Right atrium auricular region (tissue), 2 donors: ENCODE data around the gene SLC44A3. TPM values are rescaled to one million over a fixed set of nuclear protein-coding genes. Genes with fewer than 3 reads are reported as not detected.
"Not testable (repeated sequence)": the region's sequence is repeated elsewhere in the genome, so short reads cannot be mapped to it uniquely, and the experiment has no call there.

Experiments used
- DNase-seq: peaks from one replicate; pipeline ENCODE4 v3.0.0-alpha.2; 2019; ENCODE audit warnings: low spot score
- H3K27ac ChIP-seq, 2 donors: fragments of 200-600 bp; sonication (generic); 1 replicate in 1 of 2; 2 replicates in 1 of 2; pipeline ENCODE4 v1.5.1; 2016 to 2019
- H3K27me3 ChIP-seq, 2 donors: fragments of 200-600 bp; sonication (generic); one replicate each; pipeline versions ENCODE4 v1.5.1 to v1.6.0; 2017 to 2019
- H3K36me3 ChIP-seq: fragments of 200-600 bp; sonication (generic); one replicate; pipeline ENCODE4 v1.5.1; 2016
- H3K4me1 ChIP-seq, 2 donors: fragments of 200-600 bp; sonication (generic); one replicate each; pipeline versions ENCODE4 v1.5.1 to v1.6.0; 2017 to 2019
- H3K4me3 ChIP-seq, 2 donors: fragments of 200-600 bp; sonication (generic); 1 replicate in 1 of 2; 2 replicates in 1 of 2; pipeline ENCODE4 v1.5.1; 2017 to 2019; ENCODE audit warnings: mild to moderate bottlenecking in 1 of 2, moderate library complexity in 1 of 2
- H3K9me3 ChIP-seq, 2 donors: fragments of 200-600 bp; sonication (generic); one replicate each; pipeline ENCODE4 v1.5.1; 2019
- CTCF ChIP-seq, 2 donors: fragments of 200-600 bp; sonication (generic); IDR thresholded peaks; one replicate each; pipeline ENCODE4 v1.5.1; 2019; ENCODE audit warnings: antibody characterized with exemption in 2 of 2
- total RNA-seq, 2 donors: library from RNA; depleted of rRNA; stranded (reverse); fragments of >200 nt; gene quantifications; one replicate each; pipeline ENCODE4 v1.1.0, GENCODE V29; 2016

SLC44A3 gene
- total RNA-seq, 2 donors from 2014 or later: 2.7 to 9.5 TPM

- Histone ChIP-seq H3K27me3 (no peaks in the 10 kb centered on the region), H3K4me1 (no peaks in the 10 kb centered on the region), H3K27ac (no peak overlapping the region), H3K36me3 (no peaks in the 10 kb centered on the region), H3K4me3 (no peak overlapping the region), H3K9me3 (no peaks in the 10 kb centered on the region)
- no peak for TF ChIP-seq CTCF (IDR thresholded peaks at IDR 0.05)
- no peak for DNase-seq
Measured at GRCh38 chr1:94827434-94827833, 7.3 kb downstream of the SLC44A3 start.

- no peaks in the 10 kb centered on the region for H3K27me3 ChIP-seq
- H3K4me1 ChIP-seq: no peaks in the 10 kb centered on the region
- H3K27ac ChIP-seq: no peak overlapping the region
- no peaks in the 10 kb centered on the region for H3K9me3 ChIP-seq
- no peak for DNase-seq
- TF ChIP-seq CTCF (IDR thresholded peaks at IDR 0.05): no peak
- no peak overlapping the region for H3K4me3 ChIP-seq
- H3K36me3 ChIP-seq: no peaks in the 10 kb centered on the region
Measured at GRCh38 chr1:94828251-94828650, 8.1 kb downstream of the SLC44A3 start.

GRCh38 chr1:94831641-94832040 lies 11.5 kb downstream of the SLC44A3 start:
- Histone ChIP-seq H3K27me3 (no peaks in the 10 kb centered on the region), H3K9me3 (no peaks in the 10 kb centered on the region), H3K36me3 (no peaks in the 10 kb centered on the region), H3K4me3 (no peak overlapping the region), H3K27ac (no peak overlapping the region), H3K4me1 (no peaks in the 10 kb centered on the region)
- TF ChIP-seq CTCF (IDR thresholded peaks at IDR 0.05): no peak
- no peak for DNase-seq

DNA sequence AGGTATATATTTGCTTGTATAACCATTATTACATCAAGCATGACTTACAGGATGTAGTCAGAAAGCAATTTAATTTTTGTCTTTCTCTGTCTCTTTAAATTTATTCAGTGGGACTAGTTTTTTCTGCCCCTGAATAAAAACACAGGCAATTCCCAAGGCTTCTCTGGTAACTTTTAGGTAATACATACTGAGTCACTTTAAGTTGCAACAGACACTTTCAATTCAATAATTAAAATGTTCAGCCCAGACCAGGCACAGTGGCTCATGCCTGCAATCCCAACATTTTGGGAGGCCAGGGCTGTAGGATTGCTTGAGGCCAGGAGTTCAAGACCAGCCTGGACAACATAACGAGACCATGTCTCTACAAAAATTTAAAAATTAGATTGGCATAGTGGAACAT lies 12.3 kb downstream of the SLC44A3 start:
- no peak overlapping the region for H3K4me3 ChIP-seq
- H3K4me1 ChIP-seq: no peaks in the 10 kb centered on the region
- no peaks in the 10 kb centered on the region for H3K36me3 ChIP-seq
- H3K27ac ChIP-seq: no peak overlapping the region
- no peaks in the 10 kb centered on the region for H3K9me3 ChIP-seq
- H3K27me3 ChIP-seq: no peaks in the 10 kb centered on the region
- DNase-seq: no peak
- TF ChIP-seq CTCF (IDR thresholded peaks at IDR 0.05): no peak

GRCh38 chr1:94832931-94833585 lies 12.9 kb downstream of the SLC44A3 start:
- no peaks in the 10 kb centered on the region for H3K9me3 ChIP-seq
- DNase-seq: no peak
- H3K27me3 ChIP-seq: no peaks in the 10 kb centered on the region
- no peaks in the 10 kb centered on the region for H3K4me1 ChIP-seq
- no peak overlapping the region for H3K4me3 ChIP-seq
- no peak overlapping the region for H3K27ac ChIP-seq
- TF ChIP-seq CTCF (IDR thresholded peaks at IDR 0.05): no peak
- no peaks in the 10 kb centered on the region for H3K36me3 ChIP-seq

DNA sequence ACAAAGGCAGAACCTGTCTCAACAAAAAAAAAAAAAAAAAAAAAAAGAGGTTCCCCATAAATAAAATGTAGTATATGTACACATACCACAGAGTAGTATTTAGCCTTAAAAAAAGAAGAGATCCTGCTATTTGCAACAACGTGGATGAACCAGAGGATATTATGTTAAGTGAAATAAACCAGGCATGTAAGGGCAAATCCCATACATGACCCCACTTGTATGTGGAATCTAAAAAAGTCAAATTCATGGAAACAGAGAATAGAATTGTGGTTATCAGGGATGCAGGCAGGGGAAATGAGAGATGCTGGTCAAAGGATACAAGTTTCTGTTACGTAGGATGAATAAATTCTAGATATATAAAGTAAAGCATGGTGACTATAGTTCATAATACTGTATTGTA lies 16.7 kb downstream of the SLC44A3 start:
- H3K4me1 ChIP-seq: no peaks in the 10 kb centered on the region
- no peak for DNase-seq
- H3K9me3 ChIP-seq: no peaks in the 10 kb centered on the region
- no peak overlapping the region for H3K27ac ChIP-seq
- no peaks in the 10 kb centered on the region for H3K27me3 ChIP-seq
- no peak for TF ChIP-seq CTCF (IDR thresholded peaks at IDR 0.05)
- H3K4me3 ChIP-seq: no peak overlapping the region
- H3K36me3 ChIP-seq: no peaks in the 10 kb centered on the region

DNA sequence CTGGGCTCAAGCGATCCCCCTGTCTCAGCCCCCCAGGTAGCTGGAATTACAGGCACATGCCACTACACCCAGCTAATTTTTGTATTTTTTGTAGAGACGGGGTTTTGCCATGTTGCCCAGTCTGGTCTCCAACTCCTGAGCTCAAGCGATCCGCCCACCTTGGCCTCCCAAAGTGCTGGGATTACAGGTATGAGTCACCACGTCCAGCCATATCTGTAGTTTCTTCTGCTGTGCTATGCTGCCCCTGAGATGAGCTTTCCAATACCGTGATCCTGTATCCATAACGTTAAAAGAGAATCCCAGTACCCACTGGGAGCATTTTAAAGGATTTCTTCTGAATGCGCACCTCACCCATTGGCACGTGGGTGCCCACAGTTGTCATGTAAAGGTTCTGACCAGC lies 20.2 kb downstream of the SLC44A3 start:
- not testable (repeated sequence) for DNase-seq, H3K4me1 ChIP-seq, H3K36me3 ChIP-seq, H3K9me3 ChIP-seq, H3K27me3 ChIP-seq, H3K4me3 ChIP-seq, H3K27ac ChIP-seq
